Measurements from ENCODE around the gene IGFALS.

IGFALS gene

GRCh38 chr16:1762879-1763520, 30.5 kb downstream of the IGFALS start:
- TF ChIP-seq CTCF (IDR thresholded peaks at IDR 0.05; ENCODE audit: low read depth, low read length): no peak
- no peak overlapping the region for H3K4me3 ChIP-seq (ENCODE audit: low read depth, low read length)

- TF ChIP-seq CTCF (IDR thresholded peaks at IDR 0.05; ENCODE audit: low read depth, low read length): no peak
- H3K4me3 ChIP-seq (ENCODE audit: low read depth, low read length): no peak overlapping the region
Measured at GRCh38 chr16:1762196-1762878, 31.2 kb downstream of the IGFALS start.

- no peak overlapping the region for H3K4me3 ChIP-seq (ENCODE audit: low read depth, low read length)
- TF ChIP-seq CTCF (IDR thresholded peaks at IDR 0.05; ENCODE audit: low read depth, low read length): no peak
Measured at GRCh38 chr16:1761751-1762150, 31.8 kb downstream of the IGFALS start.

- no peak overlapping the region for H3K4me3 ChIP-seq (ENCODE audit: low read depth, low read length)
- no peak for TF ChIP-seq CTCF (IDR thresholded peaks at IDR 0.05; ENCODE audit: low read depth, low read length)
Measured at GRCh38 chr16:1760911-1761310, 32.6 kb downstream of the IGFALS start.

GRCh38 chr16:1759511-1759910, 34.0 kb downstream of the IGFALS start:
- TF ChIP-seq CTCF (IDR thresholded peaks at IDR 0.05; ENCODE audit: low read depth, low read length): no peak
- no peak overlapping the region for H3K4me3 ChIP-seq (ENCODE audit: low read depth, low read length)

GRCh38 chr16:1758923-1759322, 34.6 kb downstream of the IGFALS start:
- TF ChIP-seq CTCF (IDR thresholded peaks at IDR 0.05; ENCODE audit: low read depth, low read length): no peak
- H3K4me3 ChIP-seq (ENCODE audit: low read depth, low read length): no peak overlapping the region

- no peak overlapping the region for H3K4me3 ChIP-seq (ENCODE audit: low read depth, low read length)
- no peak for TF ChIP-seq CTCF (IDR thresholded peaks at IDR 0.05; ENCODE audit: low read depth, low read length)
Measured at GRCh38 chr16:1757714-1758461, 35.6 kb downstream of the IGFALS start.
